ENCODE results near the gene COPS3.

The COPS3 gene

DNA sequence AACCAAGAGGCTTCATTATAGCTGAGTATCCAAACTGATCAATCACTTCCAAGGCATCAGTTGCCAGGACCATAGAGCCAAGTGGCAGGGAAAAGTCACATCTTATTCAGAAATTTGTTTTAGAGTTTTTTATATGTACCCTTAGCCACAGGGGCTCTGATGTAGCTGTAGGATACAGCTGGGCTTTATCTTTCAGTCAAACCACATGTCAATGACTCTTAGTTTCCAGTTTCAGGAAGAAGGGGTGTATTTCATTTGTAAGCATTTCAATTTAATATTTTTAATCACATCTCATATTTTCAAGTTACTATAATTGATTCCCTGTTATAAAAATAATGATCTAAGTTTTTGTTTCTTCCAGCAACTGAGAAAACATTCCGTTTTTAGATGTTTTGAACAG is 41.2 kb downstream of the COPS3 start:
- DNase-seq, result no peak

DNA sequence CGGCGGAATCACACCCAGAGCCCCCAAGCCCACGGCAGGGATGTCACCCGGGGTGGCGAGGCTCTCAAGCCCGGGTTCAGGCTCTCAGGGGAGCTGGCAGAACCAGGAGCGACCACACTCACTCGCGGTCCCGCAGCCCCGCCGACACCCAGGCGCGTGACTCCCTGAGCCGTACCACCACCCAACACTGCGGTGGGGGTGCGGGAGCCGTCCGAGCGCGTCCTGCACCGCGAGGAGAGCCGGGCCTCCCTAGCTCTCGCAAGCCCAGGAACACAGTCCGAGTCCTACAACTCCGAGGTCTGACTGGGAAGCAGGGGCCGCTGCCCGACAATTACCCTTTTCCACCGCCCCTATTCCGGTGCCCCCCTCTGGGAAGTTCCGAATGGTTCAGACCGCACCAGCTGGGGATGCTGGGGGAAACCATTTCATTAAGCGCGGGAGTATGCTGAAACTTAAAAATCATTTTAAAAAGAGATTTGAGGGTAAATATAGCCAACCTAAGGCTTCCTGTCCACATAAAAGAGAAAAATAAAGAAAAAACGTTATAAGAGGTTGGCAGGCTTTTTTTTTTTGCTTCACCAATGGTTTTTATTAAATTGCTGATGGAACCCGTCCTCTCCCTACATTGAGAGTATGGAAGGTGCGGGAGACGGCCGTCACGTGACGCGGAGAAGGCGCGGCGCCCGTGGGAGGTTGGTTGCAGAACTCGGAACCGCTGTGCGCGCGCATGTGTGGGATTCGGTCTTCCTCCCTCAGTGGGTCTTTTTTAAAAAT is 43.8 kb downstream of the COPS3 start, which contains the start of gene FLCN:
TSS of gene FLCN (minus strand) at position 143 of the 774 bp plus-strand sequence. CDS start 9,031 bp downstream, outside the sequence.
- peak; percentile 64 for DNase-seq

DNA sequence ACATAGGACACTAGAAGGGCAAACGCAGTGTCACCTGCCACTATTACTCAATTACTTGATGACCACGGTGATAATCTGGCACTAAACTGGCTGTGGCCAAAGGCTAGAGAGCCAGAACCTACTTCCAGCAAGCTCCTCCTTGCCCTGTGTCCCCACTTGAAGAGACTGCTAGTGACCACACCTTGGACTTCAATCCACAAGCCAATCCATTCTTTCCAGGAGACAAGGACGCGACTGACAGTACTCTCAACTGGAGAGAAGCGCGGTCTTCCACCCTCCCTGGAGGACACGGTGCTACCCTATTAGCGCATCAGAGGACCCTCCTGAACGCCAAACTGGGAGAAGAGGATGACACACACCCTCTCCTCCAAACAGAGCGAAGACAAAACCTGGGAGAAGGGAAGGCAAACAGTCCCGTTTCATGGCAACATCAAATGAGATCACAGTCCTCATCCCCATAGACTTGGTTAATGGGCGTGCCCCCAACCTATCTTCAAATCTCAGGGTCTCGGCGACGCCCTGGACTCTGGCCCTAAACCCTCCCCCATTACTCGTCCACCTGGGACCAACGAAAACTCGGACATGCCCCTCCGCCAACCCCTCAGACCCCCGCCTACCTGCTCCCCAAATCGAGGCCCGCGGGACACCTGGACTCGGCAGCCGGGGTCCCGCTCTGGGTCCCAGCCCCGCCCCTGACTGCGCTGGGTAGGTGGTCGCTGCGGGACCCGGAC is 44.6 kb downstream of the COPS3 start:
- DNase-seq, result peak; percentile 6

DNA sequence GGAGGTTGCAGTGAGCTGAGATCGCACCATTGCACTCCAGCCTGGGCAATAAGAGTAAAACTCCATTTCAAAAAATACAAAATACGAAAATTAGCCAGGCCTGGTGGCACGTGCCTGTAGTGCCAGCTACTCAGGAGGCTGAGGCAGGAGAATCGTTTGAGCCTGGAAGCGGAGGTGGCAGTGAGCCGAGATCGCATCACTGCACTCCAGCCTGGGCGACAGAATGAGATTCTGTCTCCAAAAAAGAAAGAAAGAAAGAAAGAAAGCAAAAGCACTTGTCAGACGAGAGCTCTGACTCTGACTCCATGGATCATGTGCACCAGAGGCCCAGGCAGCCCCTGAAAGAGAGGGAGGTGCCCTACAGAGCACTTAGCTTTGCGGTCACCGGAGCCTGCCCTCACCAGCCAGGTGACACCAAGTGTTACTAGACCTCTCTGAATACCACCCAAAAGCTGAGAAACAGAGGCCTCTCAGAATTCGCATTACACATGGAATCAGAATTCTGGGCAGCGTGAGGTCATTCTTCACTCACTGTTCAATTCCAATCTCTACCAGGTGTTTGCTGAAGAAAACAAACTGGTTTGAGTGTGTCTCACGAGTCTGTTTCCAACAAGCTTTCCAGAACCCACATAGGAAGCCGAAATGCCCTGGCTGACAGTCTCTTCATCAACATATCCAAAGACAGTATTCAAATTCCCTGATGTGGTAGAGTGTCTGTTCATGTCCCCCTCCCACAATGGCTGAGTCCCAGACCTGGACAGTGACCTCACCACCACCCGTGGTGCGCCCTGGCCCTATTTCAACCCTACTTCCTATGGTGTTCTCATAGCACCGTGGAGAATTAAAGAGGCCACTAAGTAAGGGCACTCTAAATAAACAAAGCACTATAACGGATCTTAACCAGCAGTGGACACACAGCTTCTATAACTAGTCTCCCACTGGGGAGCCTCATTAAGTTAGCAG is 45.6 kb downstream of the COPS3 start:
- no peak for DNase-seq

DNA sequence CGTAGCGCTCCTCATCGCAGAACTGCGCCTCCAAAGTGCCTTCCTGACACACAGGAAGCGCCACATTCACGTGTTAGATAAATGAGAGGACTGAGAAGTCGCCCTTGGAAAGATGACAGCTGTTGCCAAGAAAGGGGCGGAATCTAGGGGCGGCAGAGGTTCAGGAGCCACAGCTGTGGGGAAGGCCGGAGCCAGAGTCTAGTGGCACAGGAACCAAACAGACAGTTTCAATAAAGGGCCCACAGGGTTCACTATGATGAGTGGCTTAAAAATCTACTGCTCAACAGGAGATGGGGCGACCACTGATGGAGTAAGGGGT is 48.8 kb downstream of the COPS3 start:
- no peak for DNase-seq

DNA sequence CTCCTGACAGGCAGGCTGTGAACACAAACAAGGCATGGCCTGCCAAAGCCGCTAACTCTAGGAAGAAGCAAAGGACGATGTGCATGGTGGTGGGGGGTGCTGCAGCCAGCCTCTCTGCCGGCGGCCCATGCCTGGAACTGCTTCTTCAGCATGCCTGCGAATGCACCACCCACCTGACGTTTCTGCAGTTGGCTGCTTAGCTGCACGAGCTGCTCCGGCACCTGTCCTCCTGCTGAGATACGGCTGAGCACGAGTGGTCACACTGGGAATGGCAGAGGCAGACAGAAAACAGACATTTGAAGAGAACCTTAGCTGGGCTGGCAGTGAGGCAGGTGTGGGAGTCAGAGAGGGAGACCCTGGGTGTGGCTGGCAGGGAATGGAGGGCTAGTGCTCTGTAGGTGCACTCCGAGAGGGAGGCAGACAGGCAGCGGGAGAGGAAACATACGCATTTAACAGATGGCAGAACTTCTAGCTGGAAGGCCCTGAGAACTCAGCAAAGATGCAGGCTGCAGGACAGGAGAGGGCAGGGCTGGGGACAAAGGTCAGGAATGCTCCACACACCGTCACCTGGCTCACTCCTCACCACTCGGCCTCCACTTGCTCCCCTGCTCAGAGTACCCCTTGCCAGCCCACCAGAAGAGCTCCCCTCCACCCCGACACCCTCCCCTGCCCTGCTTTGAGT is 49.3 kb downstream of the COPS3 start:
- DNase-seq, result no peak

DNA sequence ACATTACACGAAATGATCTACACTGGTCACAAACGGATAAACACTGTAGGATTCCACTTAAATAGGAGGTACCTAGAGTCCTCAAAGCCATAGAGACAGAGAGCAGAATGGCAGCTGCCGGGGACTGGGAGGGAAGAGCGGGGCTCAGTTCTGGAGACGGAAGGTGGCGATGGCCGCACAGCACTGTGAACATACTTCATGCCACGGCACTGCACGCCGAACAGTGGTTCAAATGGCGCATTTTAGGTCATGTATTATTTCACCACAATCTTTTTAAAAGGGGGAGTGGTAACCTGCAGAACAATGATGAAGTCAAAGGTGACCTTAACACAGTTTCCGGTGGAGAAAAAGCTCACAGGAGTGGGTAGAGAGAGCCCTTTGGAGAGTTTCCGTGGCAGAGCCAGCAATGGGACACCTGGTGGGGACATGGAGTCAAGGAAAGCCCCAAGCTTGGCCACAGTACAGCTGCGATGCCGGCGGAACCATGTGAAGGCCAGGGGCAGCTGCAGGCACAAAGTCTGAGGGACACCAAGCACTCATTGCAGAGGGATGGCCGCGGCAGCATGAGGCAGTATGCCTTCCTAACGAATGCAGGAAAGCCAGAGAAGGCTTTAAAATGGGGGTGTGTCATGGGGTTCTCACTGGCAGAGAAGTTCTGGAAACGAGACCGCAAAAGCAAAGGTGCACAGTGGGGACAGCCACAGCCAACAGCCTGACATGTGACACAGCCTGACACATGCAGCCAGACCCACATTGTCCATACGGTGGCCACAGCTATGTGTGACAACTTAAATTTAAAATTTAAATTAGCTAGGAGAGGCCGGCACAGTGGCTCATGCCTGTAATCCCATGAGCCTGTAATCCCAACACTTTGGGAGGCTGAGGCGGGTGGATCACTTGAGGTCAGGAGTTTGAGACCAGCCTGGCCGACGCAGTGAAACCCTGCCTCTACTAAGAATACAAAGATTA is 51.3 kb downstream of the COPS3 start:
- DNase-seq, result no peak

DNA sequence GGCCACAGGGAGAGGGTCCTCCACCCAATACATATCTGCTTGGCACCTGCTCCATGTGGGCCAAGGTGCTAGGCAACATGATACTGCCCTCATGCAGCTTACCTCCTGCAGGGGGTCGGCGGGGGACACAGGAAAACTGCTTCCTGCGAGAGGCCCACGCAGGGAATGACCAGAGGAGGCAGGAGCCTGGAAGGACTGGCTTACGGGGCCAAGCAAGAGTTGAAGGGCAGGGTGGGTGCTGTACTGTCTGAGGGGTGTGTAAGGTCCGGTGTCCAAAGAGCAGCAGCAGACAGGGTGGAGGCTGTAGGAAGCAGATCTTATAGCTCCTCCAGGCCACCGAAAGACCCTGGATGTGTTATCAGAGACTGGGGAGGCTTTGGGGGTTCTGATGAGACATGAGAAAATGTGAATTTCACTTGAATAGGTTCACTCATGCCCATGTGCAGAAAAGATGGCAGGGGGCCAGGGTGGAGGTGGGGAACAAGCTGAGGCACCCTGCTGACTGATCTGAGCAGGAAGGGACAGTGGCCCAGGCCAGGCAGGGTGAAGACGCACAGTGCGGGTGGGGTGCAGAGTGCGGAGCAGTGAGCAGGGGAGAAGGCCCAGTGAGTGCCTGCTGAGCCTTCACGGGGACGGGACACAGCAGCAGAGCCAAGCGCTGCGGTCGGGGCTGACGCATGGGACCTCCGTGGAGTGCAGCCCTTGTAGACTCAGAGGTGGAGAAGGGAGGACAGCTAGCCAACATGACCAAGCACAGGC is 52.3 kb downstream of the COPS3 start:
- no peak for DNase-seq

DNA sequence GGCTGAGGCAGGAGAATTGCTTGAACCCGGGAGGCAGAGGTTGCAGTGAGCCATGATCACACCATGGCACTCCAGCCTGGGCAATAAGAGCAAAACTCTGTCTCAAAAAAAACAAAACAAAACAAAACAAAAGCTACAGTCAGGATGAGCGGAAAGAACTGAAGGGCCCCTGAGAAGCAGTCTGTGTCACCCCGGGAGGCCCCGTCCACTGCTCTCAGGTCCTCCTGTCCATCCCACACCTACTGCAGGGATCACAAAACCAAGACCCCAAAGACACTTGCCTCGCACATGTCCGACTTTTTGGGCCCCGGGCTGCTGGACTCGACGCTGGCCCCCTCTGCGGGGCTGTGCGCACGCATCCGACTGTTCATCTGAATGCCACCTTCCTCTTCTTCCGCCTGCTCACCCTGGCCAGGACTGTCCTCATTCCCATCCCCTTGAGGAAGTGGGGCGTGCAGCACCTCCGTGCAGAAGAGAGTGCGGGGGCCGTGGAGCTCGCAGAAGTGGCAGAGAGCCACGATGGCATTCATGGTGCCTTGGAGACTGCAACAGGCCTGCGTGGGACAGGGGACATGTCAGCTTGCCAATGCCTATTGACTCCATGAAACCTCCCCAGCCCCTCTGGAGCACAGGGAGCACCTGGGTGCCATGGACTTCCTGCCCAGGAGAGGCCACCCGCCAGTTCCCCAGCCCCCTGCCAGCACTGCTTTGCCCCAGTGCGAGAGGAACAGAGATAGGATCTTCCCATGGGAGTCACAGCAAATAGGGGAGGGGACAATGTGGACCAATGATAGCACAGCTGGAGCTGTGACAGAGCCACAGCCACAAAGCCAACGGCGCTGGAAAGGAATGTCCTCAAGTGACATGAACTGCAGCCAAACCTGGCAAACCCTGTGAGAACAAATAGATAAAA is 53.2 kb downstream of the COPS3 start:
- no peak for DNase-seq

DNA sequence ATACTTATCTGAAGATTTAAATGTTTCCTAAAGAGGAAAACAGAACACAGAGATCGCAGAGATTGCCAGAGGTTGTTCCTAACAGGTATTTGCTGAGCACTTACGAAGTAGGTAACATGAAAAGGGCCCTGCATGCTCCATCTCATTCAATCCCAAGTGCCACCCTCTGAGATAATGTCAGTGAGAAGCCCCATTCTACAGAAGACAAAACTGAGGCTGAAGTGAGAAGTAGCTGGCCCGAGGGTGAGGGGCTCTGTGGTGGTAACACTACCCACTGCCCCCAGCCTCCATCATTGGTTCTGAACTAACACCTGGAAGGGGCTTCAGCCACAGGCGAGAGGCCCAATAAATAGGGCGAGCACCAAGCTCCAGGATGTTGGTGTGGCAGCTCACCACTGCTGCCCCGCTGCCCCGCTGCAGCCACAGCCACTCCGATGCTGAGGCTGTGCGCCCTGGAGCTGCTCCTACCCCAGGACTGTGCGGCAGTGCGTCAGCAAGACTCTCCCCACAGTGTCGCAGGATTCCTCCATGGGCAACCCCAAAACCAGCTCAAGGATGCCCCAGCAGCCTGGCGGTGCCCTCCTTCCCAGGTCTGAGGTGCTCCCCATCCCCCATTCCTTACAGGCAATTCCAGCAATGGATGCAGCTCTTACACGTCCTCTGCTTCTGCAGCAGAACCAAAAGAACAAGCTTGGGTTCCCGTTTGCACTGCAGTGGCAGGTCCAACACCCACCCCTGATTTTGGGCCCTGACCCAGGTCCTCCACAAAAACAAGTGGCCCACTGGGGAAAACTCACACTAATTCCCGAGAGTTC is 54.4 kb downstream of the COPS3 start:
- no peak for DNase-seq

DNA sequence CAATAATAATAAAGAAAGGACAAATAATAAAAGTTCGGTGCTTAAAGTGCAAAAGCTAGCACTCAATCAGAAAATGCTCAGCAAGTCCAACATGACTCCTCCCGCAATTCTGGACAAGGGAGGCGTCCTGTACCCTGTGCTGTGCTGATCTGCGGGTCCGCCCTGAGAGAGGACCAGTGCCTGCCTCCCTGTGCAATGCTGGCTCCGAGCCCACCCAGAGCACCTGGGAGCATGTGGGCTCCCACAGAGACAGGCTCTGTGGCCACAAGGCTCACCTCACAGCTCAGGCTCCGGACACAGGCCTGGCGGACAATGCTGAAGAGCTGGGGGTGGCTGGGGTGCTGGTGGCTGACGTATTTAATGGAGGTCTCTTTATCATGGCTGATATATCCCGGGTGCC is 55.1 kb downstream of the COPS3 start:
- DNase-seq, result no peak

DNA sequence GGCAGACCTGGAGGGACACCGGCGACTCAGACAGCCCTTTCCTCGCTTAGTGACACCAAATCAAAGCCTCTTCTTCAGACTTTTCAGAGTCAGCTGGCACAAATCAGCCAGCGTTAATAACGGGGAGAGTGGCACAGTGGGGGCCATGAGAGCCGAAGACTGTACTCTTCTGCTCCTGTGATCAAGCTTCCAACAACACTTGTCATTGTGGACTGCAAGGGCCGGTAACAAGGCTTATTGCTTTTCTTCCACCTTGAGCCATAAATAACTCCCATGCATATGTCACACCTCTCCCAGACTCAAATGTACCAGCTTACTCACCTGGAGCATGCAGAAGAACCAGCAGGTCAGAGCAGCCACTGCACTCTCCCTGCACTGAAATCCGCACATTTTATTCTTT is 56.9 kb downstream of the COPS3 start:
- DNase-seq, result no peak

DNA sequence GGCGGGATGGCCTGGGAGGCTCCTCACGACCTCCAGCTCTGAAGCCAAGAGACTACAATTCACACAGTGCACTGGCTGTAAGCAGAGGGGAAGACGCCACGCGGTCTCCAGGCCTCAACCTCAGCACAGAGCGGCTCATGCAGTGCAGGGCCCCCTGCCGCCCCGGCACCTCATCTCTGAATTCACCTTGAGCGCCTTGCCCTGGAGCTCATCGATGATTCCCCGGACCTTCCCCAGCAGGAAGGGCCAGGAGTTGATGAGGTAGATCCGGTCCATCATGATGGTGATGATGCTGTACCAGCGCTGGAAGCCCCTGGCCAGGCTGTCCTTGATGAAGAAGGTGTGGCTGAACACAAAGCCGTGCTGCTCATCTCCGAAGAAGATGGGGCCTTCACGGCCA is 57.3 kb downstream of the COPS3 start:
- no peak for DNase-seq

DNA sequence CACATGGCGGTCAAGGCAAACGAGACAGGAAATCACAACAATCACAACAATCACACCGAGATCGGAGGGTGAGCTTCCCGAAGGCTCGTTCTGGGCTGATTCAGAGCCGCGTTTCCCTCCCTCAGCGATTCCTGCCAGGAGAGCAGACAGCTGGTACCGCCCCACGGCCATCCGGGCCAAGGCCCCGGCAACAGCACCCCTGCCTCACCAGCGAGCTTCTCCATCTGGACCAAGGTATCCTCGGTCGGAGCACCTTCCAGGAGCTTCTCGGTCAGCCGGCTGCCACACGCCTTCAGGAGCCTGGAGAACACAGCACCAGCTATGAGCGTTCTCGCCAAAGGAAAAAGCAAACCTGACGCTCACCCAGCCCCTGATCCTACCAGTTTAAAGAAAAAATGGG is 59.7 kb downstream of the COPS3 start:
- DNase-seq, result no peak

DNA sequence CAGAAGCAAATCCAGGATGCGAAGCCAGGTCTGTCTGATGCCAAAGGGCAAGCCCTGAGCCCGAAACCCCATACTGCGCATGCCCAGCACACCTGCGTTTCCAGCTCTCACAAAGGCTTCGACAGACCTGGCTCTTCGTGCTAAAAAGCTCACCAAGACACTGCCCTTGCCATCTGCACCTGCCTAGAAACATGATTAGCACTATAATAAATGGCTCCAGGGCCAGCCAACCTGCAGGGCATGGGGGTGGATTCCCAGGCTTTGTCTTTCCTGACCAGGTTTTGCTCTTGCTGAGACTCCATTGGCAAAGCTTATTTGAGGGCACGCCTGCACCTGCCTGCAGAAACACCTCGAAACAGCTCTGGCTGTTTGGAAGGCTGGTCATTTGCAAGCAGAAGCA is 60.5 kb downstream of the COPS3 start:
- peak; percentile 8 for DNase-seq

DNA sequence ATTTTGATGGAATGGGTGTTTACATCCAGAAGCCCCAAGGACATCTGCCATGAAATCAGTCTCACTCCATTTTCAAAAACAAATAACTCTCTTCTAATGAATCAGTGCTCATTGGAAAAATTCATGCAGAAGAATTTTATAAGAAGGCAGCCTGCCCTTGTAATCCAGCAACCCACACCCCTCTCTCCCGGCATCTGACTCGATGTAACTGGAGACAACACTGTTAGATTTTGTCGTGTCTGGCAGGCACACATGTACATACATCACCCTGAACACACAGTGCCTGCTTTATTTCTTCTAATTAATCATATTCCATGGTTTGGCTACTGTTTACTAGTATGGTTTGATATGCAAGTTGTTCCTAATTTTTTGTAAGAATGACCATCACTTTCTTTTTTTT is 63.1 kb downstream of the COPS3 start:
- no peak for DNase-seq

DNA sequence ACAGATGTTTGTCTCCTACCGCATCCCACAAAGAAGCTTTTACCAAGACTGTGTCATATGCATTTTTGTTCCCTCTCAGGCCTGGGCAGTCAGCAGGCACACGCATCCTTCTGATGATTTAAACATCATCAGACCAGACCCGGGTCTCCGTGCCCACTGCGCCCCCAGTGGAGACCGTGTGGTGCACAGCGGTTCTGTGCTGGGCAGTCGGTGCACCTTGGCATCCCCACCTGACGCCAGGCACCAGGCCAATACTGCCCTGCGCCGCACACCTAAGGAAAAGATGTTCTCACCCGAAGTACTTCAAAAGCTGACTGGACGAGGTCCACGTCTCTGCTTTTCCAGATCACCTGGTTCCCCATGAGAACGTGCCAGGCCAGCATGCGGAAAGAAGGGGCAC is 64.3 kb downstream of the COPS3 start:
- DNase-seq, result no peak

DNA sequence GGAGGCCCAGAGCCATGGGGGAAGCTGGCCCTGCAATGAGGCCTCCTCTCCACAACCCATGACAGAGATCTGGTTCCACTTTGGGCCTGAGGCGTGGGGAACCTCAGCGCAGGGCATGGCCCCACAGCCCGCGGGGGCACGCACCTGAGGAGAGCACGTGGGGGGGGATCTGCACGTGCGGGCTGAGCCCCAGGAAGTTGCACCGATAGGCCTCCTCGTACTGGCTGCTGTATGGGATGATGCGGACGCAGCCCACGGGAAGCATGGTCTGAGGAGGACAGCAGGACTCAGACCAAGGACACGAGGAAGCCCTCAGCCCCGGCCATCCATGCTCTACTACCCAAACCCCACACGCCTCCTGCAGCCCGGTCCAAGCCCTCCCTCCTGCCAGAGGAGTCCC is 64.8 kb downstream of the COPS3 start:
- no peak for DNase-seq

DNA sequence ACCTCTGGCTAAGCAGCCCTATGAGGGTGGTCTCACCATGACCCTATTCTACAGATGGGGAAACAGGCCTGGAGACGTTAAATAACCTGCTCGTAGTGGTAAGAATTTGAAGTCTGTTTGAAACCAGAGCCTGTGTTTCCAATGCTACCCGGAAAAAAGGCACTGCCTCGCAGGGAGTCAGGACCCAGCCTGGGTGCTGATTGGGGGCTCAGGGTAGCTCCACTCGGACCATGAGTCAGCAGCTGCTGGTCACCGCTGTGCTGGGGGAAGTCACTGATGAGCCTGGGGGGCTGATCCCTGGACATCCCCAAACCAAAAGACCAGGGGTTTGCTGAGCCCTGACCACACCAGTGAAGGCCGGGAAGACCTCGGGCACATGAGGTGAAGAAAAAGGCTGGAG is 65.5 kb downstream of the COPS3 start:
- no peak for DNase-seq
